GM12878 (cell line): ENCODE results near the gene OPRPN.

Experiments used
- HCFC1 ChIP-seq: fragments of 150-350 bp; IDR thresholded peaks from 2 replicates; pipeline ENCODE4 v1.6.1; 2014; ENCODE audit warnings: low read length
- MYC ChIP-seq: IDR thresholded peaks from 2 replicates; pipeline ENCODE4 v1.6.1; 2011; ENCODE audit warnings: mild to moderate bottlenecking, low read length, moderate library complexity, inconsistent platforms; ENCODE audit not compliant: insufficient read depth, insufficient replicate concordance, insufficient read length, severe bottlenecking
- RFX5 ChIP-seq: IDR thresholded peaks from 2 replicates; pipeline ENCODE4 v1.6.1; 2011; ENCODE audit warnings: low read depth, low read length, improper control_type of control experiment
- TAF1 ChIP-seq: IDR thresholded peaks from 2 replicates; pipeline ENCODE4 v1.6.1; 2011; ENCODE audit warnings: mild to moderate bottlenecking, low read depth, low read length, borderline replicate concordance
- TF ChIP-seq, protein P1 (sequence below), 3 experiments: IDR thresholded peaks in 2 of 3; conservative IDR thresholded peaks in 1 of 3; 2 replicates each; pipeline ENCODE4 v1.5.1; 2011; ENCODE audit warnings: low read depth in 3 of 3, low read length in 3 of 3, mild to moderate bottlenecking in 3 of 3, control low read depth in 2 of 3, moderate library complexity in 2 of 3, inconsistent platforms in 1 of 3, mixed read lengths in 1 of 3; ENCODE audit not compliant: control insufficient read depth in 2 of 3, insufficient read depth in 1 of 3; ENCODE audit errors: extremely low read depth in 1 of 3
- TF ChIP-seq, protein P2 (sequence below): fragments of 450-650 bp; IDR thresholded peaks from 2 replicates; pipeline ENCODE4 v1.6.1; 2016; ENCODE audit warnings: mild to moderate bottlenecking
- TF ChIP-seq, protein P3 (sequence below): IDR thresholded peaks from 2 replicates; pipeline ENCODE4 v1.6.1; 2012; ENCODE audit warnings: low read depth, low read length, improper control_type of control experiment
- TF ChIP-seq, protein P4 (sequence below): IDR thresholded peaks from 2 replicates; pipeline ENCODE4 v1.6.1; 2011; ENCODE audit warnings: low read depth, low read length, improper control_type of control experiment, borderline replicate concordance
- TF ChIP-seq, protein P5 (sequence below): IDR thresholded peaks from 2 replicates; pipeline ENCODE4 v1.6.1; 2012; ENCODE audit warnings: low read depth, low read length, improper control_type of control experiment

DNA sequence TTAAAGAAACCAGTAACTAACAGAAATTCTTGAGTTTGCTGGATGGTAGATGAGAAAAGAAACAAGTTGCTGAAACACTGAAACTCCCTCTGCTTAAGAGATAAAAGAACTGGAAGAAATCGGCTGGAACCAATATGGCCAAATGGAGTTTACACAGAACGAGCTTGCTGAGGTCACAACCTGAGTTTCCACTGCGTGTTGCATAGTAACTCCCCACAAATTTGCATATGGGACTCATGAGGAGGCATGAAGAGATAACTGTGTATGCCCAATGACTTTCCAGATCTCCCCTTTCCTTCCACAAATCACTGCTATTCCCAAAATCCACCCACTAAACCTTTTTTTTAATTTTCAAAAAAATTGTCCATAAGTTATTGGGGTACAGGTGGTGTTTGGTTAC lies 25.0 kb upstream of the OPRPN start:
- TF ChIP-seq HCFC1 = no peak
- TF ChIP-seq, protein P1, sequence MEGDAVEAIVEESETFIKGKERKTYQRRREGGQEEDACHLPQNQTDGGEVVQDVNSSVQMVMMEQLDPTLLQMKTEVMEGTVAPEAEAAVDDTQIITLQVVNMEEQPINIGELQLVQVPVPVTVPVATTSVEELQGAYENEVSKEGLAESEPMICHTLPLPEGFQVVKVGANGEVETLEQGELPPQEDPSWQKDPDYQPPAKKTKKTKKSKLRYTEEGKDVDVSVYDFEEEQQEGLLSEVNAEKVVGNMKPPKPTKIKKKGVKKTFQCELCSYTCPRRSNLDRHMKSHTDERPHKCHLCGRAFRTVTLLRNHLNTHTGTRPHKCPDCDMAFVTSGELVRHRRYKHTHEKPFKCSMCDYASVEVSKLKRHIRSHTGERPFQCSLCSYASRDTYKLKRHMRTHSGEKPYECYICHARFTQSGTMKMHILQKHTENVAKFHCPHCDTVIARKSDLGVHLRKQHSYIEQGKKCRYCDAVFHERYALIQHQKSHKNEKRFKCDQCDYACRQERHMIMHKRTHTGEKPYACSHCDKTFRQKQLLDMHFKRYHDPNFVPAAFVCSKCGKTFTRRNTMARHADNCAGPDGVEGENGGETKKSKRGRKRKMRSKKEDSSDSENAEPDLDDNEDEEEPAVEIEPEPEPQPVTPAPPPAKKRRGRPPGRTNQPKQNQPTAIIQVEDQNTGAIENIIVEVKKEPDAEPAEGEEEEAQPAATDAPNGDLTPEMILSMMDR (IDR thresholded peaks at IDR 0.05 in 2 of 3, conservative IDR thresholded peaks at IDR 0.05 in 1 of 3; ENCODE audit: control insufficient read depth in 2 of 3, extremely low read depth in 1 of 3, insufficient read depth in 1 of 3, low read depth in 3 of 3, low read length in 3 of 3) = no peak
- TF ChIP-seq, protein P2, sequence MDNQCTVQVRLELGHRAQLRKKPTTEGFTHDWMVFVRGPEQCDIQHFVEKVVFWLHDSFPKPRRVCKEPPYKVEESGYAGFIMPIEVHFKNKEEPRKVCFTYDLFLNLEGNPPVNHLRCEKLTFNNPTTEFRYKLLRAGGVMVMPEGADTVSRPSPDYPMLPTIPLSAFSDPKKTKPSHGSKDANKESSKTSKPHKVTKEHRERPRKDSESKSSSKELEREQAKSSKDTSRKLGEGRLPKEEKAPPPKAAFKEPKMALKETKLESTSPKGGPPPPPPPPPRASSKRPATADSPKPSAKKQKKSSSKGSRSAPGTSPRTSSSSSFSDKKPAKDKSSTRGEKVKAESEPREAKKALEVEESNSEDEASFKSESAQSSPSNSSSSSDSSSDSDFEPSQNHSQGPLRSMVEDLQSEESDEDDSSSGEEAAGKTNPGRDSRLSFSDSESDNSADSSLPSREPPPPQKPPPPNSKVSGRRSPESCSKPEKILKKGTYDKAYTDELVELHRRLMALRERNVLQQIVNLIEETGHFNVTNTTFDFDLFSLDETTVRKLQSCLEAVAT = no peak
- TF ChIP-seq TAF1 = no peak
- TF ChIP-seq MYC = no peak
- TF ChIP-seq, protein P3, sequence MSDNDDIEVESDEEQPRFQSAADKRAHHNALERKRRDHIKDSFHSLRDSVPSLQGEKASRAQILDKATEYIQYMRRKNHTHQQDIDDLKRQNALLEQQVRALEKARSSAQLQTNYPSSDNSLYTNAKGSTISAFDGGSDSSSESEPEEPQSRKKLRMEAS = no peak
- TF ChIP-seq, protein P4, sequence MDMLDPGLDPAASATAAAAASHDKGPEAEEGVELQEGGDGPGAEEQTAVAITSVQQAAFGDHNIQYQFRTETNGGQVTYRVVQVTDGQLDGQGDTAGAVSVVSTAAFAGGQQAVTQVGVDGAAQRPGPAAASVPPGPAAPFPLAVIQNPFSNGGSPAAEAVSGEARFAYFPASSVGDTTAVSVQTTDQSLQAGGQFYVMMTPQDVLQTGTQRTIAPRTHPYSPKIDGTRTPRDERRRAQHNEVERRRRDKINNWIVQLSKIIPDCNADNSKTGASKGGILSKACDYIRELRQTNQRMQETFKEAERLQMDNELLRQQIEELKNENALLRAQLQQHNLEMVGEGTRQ = no peak
- no peak for TF ChIP-seq RFX5
- TF ChIP-seq, protein P5, sequence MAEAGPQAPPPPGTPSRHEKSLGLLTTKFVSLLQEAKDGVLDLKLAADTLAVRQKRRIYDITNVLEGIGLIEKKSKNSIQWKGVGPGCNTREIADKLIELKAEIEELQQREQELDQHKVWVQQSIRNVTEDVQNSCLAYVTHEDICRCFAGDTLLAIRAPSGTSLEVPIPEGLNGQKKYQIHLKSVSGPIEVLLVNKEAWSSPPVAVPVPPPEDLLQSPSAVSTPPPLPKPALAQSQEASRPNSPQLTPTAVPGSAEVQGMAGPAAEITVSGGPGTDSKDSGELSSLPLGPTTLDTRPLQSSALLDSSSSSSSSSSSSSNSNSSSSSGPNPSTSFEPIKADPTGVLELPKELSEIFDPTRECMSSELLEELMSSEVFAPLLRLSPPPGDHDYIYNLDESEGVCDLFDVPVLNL = no peak
